MM.1S (cell line): ENCODE data around the gene NCOA5.

Source experiments
- DNase-seq: peaks from one replicate; pipeline ENCODE4 v3.0.0-alpha.2; 2015
- H2AFZ ChIP-seq: fragments of 300-600 bp; sonication (generic); 2 replicates; pipeline ENCODE4 v1.6.0; 2016; ENCODE audit warnings: antibody characterized with exemption, low read length
- H3F3A ChIP-seq: fragments of 300-600 bp; sonication (generic); 2 replicates; pipeline ENCODE4 v1.6.1; 2016; ENCODE audit warnings: mild to moderate bottlenecking, antibody characterized with exemption, low read length, moderate library complexity, mixed read lengths; ENCODE audit not compliant: insufficient read depth
- H3K27ac ChIP-seq: fragments of 300-600 bp; sonication (generic); 2 replicates; pipeline ENCODE4 v1.5.1; 2016; ENCODE audit warnings: mild to moderate bottlenecking, low read length
- H3K27me3 ChIP-seq: fragments of 300-600 bp; sonication (generic); replicated peaks from 2 replicates; pipeline ENCODE4 v1.6.0; 2016; ENCODE audit warnings: low read length; ENCODE audit not compliant: insufficient read depth
- H3K36me3 ChIP-seq: fragments of 300-600 bp; sonication (generic); replicated peaks from 2 replicates; pipeline ENCODE4 v1.6.1; 2016; ENCODE audit warnings: mild to moderate bottlenecking, low read length, mixed read lengths; ENCODE audit not compliant: insufficient read depth
- H3K4me1 ChIP-seq: fragments of 300-600 bp; sonication (generic); 2 replicates; pipeline ENCODE4 v1.6.1; 2016; ENCODE audit warnings: low read length, mixed read lengths
- H3K4me2 ChIP-seq: fragments of 300-600 bp; sonication (generic); 2 replicates; pipeline ENCODE4 v1.6.0; 2016; ENCODE audit warnings: low read depth, low read length
- H3K4me3 ChIP-seq: fragments of 300-600 bp; sonication (generic); 2 replicates; pipeline ENCODE4 v1.5.1; 2016; ENCODE audit warnings: low read length, mixed read lengths
- H3K79me2 ChIP-seq: fragments of 300-600 bp; sonication (generic); 2 replicates; pipeline ENCODE4 v1.6.1; 2016; ENCODE audit warnings: mixed run types, low read length, mixed read lengths
- H3K9ac ChIP-seq: fragments of 300-600 bp; sonication (generic); 2 replicates; pipeline ENCODE4 v1.6.1; 2016; ENCODE audit warnings: low read length, mixed read lengths
- H3K9me2 ChIP-seq: fragments of 300-600 bp; sonication (generic); replicated peaks from 2 replicates; pipeline ENCODE4 v1.6.1; 2016; ENCODE audit warnings: mild to moderate bottlenecking, low read length, mixed read lengths; ENCODE audit not compliant: insufficient read depth
- H3K9me3 ChIP-seq: fragments of 300-600 bp; sonication (generic); replicated peaks from 2 replicates; pipeline ENCODE4 v1.6.1; 2016; ENCODE audit warnings: mild to moderate bottlenecking, low read length, mixed read lengths; ENCODE audit not compliant: insufficient read depth
- H4K20me1 ChIP-seq: fragments of 300-600 bp; sonication (generic); 2 replicates; pipeline ENCODE4 v1.6.1; 2016; ENCODE audit warnings: mild to moderate bottlenecking, low read length, moderate library complexity, mixed read lengths; ENCODE audit not compliant: insufficient read depth
- EZH2 ChIP-seq: fragments of 300-600 bp; sonication (generic); optimal IDR thresholded peaks from 2 replicates; pipeline ENCODE3; 2017; ENCODE audit warnings: low read depth, mild to moderate bottlenecking, antibody characterized with exemption, low read length, mixed read lengths
- EZH2phosphoT487 ChIP-seq: fragments of 300-600 bp; sonication (generic); IDR thresholded peaks from 2 replicates; pipeline ENCODE4 v1.6.1; 2018; ENCODE audit warnings: antibody characterized with exemption, low read length
- TF ChIP-seq, protein P1 (sequence below): fragments of 300-600 bp; sonication (generic); IDR thresholded peaks from 2 replicates; pipeline ENCODE4 v1.5.1; 2016; ENCODE audit warnings: antibody characterized with exemption, low read length, mixed read lengths

NCOA5 gene

DNA sequence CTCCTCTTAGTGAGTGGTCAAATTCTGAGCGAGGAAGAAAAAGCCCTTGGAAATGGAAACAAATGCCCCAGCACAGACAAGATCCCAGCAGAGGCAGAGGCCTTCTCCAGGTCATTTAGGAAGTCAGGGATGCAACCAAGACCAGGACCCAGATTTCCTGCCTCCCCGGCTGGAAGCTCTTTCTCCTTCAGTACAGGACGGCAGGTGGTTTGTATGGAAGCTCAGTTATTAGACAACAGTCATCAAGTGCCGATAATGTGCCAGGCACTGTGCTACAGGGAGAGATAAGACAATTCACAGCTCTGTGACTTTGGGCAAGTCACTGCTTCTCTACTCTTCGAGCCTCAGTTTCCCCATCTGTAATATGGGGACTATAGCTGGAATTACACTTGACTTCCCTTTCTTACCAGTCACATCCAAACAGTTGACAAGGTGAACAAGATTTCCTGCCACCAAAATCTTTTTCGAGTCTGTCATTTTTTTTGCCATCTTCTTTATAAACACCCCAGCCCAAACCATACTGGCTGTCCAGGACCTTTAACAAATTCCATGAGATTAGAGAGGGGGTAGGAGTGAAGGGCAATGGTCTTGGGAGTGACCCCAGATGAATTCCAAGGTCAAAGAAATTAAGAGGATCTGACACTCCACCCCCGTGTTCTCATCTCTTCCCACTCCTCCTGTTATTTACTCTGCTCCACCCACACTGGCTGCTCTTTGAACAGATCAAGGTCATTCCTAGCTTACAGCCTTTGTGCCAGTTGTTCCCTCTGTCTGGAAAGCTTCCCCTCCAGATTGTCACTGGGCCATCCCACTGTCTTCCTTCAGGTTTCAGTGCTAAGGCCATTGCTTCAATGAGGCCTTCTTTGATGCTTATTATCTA is 75.0 kb downstream of the NCOA5 start:
- DNase-seq: no peak
- Histone ChIP-seq H2AFZ (0 out of 2 replicates have a peak overlapping the region, but pooled peaks have one; percentile 35), H3K27me3 (peaks cover 45% of the 10 kb centered on the region), H3K4me2 (peak overlapping the region; percentile 30; the same call in 1 of the 2 replicates), H3F3A (no peaks in the 10 kb centered on the region), H3K9me2 (no peaks in the 10 kb centered on the region), H3K4me1 (peaks cover 5% of the 10 kb centered on the region; the same call in 1 of the 2 replicates), H4K20me1 (no peaks in the 10 kb centered on the region), H3K4me3 (no peak overlapping the region), H3K36me3 (no peaks in the 10 kb centered on the region), H3K9me3 (no peaks in the 10 kb centered on the region), H3K79me2 (no peaks in the 10 kb centered on the region), H3K27ac (no peak overlapping the region), H3K9ac (no peak overlapping the region)
- TF ChIP-seq, protein P1, sequence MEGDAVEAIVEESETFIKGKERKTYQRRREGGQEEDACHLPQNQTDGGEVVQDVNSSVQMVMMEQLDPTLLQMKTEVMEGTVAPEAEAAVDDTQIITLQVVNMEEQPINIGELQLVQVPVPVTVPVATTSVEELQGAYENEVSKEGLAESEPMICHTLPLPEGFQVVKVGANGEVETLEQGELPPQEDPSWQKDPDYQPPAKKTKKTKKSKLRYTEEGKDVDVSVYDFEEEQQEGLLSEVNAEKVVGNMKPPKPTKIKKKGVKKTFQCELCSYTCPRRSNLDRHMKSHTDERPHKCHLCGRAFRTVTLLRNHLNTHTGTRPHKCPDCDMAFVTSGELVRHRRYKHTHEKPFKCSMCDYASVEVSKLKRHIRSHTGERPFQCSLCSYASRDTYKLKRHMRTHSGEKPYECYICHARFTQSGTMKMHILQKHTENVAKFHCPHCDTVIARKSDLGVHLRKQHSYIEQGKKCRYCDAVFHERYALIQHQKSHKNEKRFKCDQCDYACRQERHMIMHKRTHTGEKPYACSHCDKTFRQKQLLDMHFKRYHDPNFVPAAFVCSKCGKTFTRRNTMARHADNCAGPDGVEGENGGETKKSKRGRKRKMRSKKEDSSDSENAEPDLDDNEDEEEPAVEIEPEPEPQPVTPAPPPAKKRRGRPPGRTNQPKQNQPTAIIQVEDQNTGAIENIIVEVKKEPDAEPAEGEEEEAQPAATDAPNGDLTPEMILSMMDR: no peak
- TF ChIP-seq EZH2: no peak
- TF ChIP-seq EZH2phosphoT487: no peak

DNA sequence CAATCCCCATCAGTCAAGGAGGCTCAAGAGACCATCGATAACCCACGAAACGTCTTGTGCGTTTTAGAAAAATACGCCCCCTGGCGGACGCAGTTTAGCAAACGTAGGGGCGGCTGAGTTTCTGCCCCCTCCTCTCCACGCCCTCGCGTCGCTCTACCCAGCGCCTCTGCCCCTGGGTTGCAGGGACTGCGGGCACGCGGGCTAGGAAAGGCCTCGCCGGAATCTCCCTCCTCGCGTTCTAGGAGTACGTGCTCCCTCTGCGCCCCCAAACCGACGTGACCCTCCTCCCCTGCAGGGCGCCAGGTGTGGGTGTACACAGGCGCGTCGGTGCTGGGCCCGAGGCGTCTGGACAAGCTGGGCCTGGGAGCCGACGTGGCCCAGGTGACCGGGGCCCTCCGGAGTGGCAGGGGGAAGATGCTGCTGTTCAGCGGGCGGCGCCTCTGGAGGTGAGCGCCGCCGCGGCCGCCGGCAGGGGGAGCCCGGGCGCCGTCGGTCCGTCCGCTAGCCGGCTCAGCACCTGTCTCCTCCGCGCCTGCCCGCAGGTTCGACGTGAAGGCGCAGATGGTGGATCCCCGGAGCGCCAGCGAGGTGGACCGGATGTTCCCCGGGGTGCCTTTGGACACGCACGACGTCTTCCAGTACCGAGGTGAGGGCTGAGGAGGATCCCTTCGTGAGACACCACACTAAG is 75.8 kb downstream of the NCOA5 start:
- Histone ChIP-seq H3K27ac (no peak overlapping the region), H3K9me3 (no peaks in the 10 kb centered on the region), H3K4me1 (peaks cover 5% of the 10 kb centered on the region; the same call in 1 of the 2 replicates), H3K36me3 (no peaks in the 10 kb centered on the region), H3K4me3 (no peak overlapping the region), H3K27me3 (peaks cover 53% of the 10 kb centered on the region), H3F3A (no peaks in the 10 kb centered on the region), H3K9me2 (no peaks in the 10 kb centered on the region), H4K20me1 (no peaks in the 10 kb centered on the region), H3K79me2 (no peaks in the 10 kb centered on the region), H3K4me2 (peak overlapping the region; percentile 30; the same call in 1 of the 2 replicates), H2AFZ (0 out of 2 replicates have a peak overlapping the region, but pooled peaks have one; percentile 35), H3K9ac (no peak overlapping the region)
- peak; percentile 68 for DNase-seq
- TF ChIP-seq EZH2 (no peak), EZH2phosphoT487 (no peak)
- TF ChIP-seq, protein P1: peak; percentile 61

DNA sequence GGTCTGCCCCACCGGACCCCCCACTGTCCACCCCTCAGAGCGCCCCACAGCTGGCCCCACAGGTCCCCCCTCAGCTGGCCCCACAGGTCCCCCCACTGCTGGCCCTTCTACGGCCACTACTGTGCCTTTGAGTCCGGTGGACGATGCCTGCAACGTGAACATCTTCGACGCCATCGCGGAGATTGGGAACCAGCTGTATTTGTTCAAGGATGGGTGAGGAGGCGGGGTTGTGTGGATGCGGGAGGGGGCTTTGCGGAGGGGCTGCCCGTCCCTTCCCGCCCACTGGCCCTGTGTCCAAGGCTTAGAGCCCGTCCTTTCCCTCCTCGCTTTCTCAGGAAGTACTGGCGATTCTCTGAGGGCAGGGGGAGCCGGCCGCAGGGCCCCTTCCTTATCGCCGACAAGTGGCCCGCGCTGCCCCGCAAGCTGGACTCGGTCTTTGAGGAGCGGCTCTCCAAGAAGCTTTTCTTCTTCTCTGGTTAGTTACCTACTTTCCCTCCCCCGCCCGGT is 76.4 kb downstream of the NCOA5 start:
- peaks cover 58% of the 10 kb centered on the region for H3K27me3 ChIP-seq
- H3K9me3 ChIP-seq: no peaks in the 10 kb centered on the region
- H3K4me2 ChIP-seq: peak overlapping the region; percentile 28; the same call in 1 of the 2 replicates
- no peak for DNase-seq
- H3K36me3 ChIP-seq: no peaks in the 10 kb centered on the region
- H3K4me3 ChIP-seq: no peak overlapping the region
- H3K79me2 ChIP-seq: no peaks in the 10 kb centered on the region
- H4K20me1 ChIP-seq: no peaks in the 10 kb centered on the region
- no peaks in the 10 kb centered on the region for H3F3A ChIP-seq
- no peak overlapping the region for H3K9ac ChIP-seq
- no peaks in the 10 kb centered on the region for H3K9me2 ChIP-seq
- no peak overlapping the region for H3K27ac ChIP-seq
- peaks cover 5% of the 10 kb centered on the region; the same call in 1 of the 2 replicates for H3K4me1 ChIP-seq
- no peak overlapping the region for H2AFZ ChIP-seq
- TF ChIP-seq EZH2: no peak
- no peak for TF ChIP-seq EZH2phosphoT487
- TF ChIP-seq, protein P1: no peak
